Caco-2 (cell line): ENCODE measurements around the gene TANGO2. TPM values are rescaled to one million over a fixed set of nuclear protein-coding genes. Genes with fewer than 3 reads are reported as not detected.

Source experiments
- BruUV-seq: library from RNA; stranded (reverse); fragments of 400-500 nt; replicated peaks from 2 replicates; lab custom pipeline; 2021; lab: Mats Ljungman, UMichigan
- CTCF ChIA-PET: fragments of 300-600 bp; sonication (Branson Sonifier 250); formaldehyde crosslinking; loops from one replicate; lab custom pipeline; 2022; ENCODE audit warnings: antibody characterized with exemption; lab: Charles Lee
- POLR2A ChIA-PET: fragments of 300-600 bp; sonication (Branson Sonifier 250); formaldehyde crosslinking; loops from one replicate; lab custom pipeline; 2022; ENCODE audit warnings: antibody characterized with exemption; lab: Charles Lee
- DNase-seq, 2 experiments: peaks; one replicate each; pipeline versions ENCODE4 v3.0.0 to v3.0.0-alpha.2; 2020 to 2022
- H3K27me3 ChIP-seq: replicated peaks from 2 replicates; pipeline ENCODE4 v1.6.0; 2011; ENCODE audit warnings: low read length; ENCODE audit not compliant: control insufficient read depth, insufficient read depth
- H3K36me3 ChIP-seq: 2 replicates; pipeline ENCODE4 v1.5.1; 2011; ENCODE audit warnings: low read length; ENCODE audit not compliant: control insufficient read depth, insufficient read depth
- H3K4me1 ChIP-seq: fragments of 250-450 bp; sonication (Bioruptor Pico); 2 replicates; pipeline ENCODE4 v1.5.1; 2020; ENCODE audit warnings: mild to moderate bottlenecking
- H3K4me3 ChIP-seq: 2 replicates; pipeline ENCODE4 v1.5.1; 2011; ENCODE audit warnings: low read depth, mild to moderate bottlenecking, control low read depth, low read length
- H3K9me3 ChIP-seq: fragments of 250-450 bp; sonication (Bioruptor Pico); 2 replicates; pipeline ENCODE4 v1.5.1; 2020; ENCODE audit warnings: mild to moderate bottlenecking, moderate library complexity
- H3K27ac Mint-ChIP-seq: one replicate; pipeline ENCODE4 v1.8.0; 2022; ENCODE audit warnings: mixed read lengths; ENCODE audit not compliant: unreplicated experiment
- H3K27me3 Mint-ChIP-seq: one replicate; pipeline ENCODE4 v1.8.0; 2022; ENCODE audit warnings: mixed read lengths; ENCODE audit not compliant: insufficient read depth, unreplicated experiment
- H3K36me3 Mint-ChIP-seq: one replicate; pipeline ENCODE4 v1.8.0; 2022; ENCODE audit warnings: mild to moderate bottlenecking, mixed read lengths; ENCODE audit not compliant: insufficient read depth, unreplicated experiment
- H3K4me1 Mint-ChIP-seq: one replicate; pipeline ENCODE4 v1.8.0; 2022; ENCODE audit warnings: low read depth, mixed read lengths; ENCODE audit not compliant: unreplicated experiment
- H3K4me3 Mint-ChIP-seq: one replicate; pipeline ENCODE4 v1.8.0; 2022; ENCODE audit warnings: mild to moderate bottlenecking, moderate library complexity, mixed read lengths; ENCODE audit not compliant: unreplicated experiment
- H3K9me3 Mint-ChIP-seq: one replicate; pipeline ENCODE4 v1.8.0; 2022; ENCODE audit warnings: mixed read lengths; ENCODE audit not compliant: unreplicated experiment
- CTCF ChIP-seq, 2 experiments: fragments of 200-600 bp in 1 of 2; IDR thresholded peaks; 1 replicate in 1 of 2; 2 replicates in 1 of 2; pipeline versions ENCODE4 v1.5.1 to v1.8.0; 2011 to 2022; ENCODE audit warnings: antibody characterized with exemption in 1 of 2, control low read depth in 1 of 2, inconsistent platforms in 1 of 2, low read depth in 1 of 2, low read length in 1 of 2, mild to moderate bottlenecking in 1 of 2, moderate library complexity in 1 of 2; ENCODE audit not compliant: insufficient read depth in 1 of 2, severe bottlenecking in 1 of 2, unreplicated experiment in 1 of 2
- intact Hi-C: fragments of 100-400 bp; cut with micrococcal nuclease; formaldehyde crosslinking; loops from one replicate; pipeline ENCODE4 v1.10.0; 2022; ENCODE audit not compliant: unreplicated experiment
- total RNA-seq: library from RNA; stranded (reverse); gene quantifications from 2 replicates; pipeline ENCODE4 v1.2.3, GENCODE V29; 2022

Gene TANGO2
- total RNA-seq, 1 experiment from 2014 or later: 26.6 TPM

GRCh38 chr22:20088263-20088648 is 67.3 kb downstream of the TANGO2 start:
- Mint-ChIP-seq H3K9me3 (no peaks in the 10 kb centered on the region), H3K4me3 (no peak overlapping the region), H3K27me3 (no peaks in the 10 kb centered on the region), H3K36me3 (peaks cover 93% of the 10 kb centered on the region), H3K4me1 (peaks cover 5% of the 10 kb centered on the region), H3K27ac (no peak overlapping the region)
- H3K4me1 ChIP-seq: peaks cover 2% of the 10 kb centered on the region; the same call in 1 of the 2 replicates
- BruUV-seq: no TSS peak
- no peaks in the 10 kb centered on the region for H3K9me3 ChIP-seq
- peaks cover 7% of the 10 kb centered on the region for H3K36me3 ChIP-seq
- ChIA-PET CTCF (no interaction called here), POLR2A (no interaction called here)
- no peak for TF ChIP-seq CTCF (IDR thresholded peaks at IDR 0.05; ENCODE audit: insufficient read depth in 1 of 2, low read depth in 1 of 2, low read length in 1 of 2, severe bottlenecking in 1 of 2, unreplicated experiment in 1 of 2)
- no peak overlapping the region for H3K4me3 ChIP-seq
- no peak for DNase-seq
- no peaks in the 10 kb centered on the region for H3K27me3 ChIP-seq
- intact Hi-C loops: no loop called here

GRCh38 chr22:20089226-20089976 is 68.5 kb downstream of the TANGO2 start:
- TF ChIP-seq CTCF (IDR thresholded peaks at IDR 0.05; ENCODE audit: insufficient read depth in 1 of 2, low read depth in 1 of 2, low read length in 1 of 2, severe bottlenecking in 1 of 2, unreplicated experiment in 1 of 2): no peak
- no TSS peak for BruUV-seq
- H3K27ac Mint-ChIP-seq: no peak overlapping the region
- Histone ChIP-seq H3K4me3 (no peak overlapping the region), H3K36me3 (peaks cover 10% of the 10 kb centered on the region), H3K27me3 (no peaks in the 10 kb centered on the region), H3K4me1 (no peaks in the 10 kb centered on the region; the same call in 1 of the 2 replicates), H3K9me3 (no peaks in the 10 kb centered on the region)
- DNase-seq: no peak
- H3K4me3 Mint-ChIP-seq: no peak overlapping the region
- ChIA-PET CTCF (no interaction called here), POLR2A (no interaction called here)
- H3K4me1 Mint-ChIP-seq: no peaks in the 10 kb centered on the region
- H3K27me3 Mint-ChIP-seq: no peaks in the 10 kb centered on the region
- intact Hi-C loops: no loop called here
- peaks cover 99% of the 10 kb centered on the region for H3K36me3 Mint-ChIP-seq
- H3K9me3 Mint-ChIP-seq: no peaks in the 10 kb centered on the region

GRCh38 chr22:20089977-20090729 is 69.2 kb downstream of the TANGO2 start:
- Mint-ChIP-seq H3K9me3 (no peaks in the 10 kb centered on the region), H3K27ac (no peak overlapping the region), H3K4me1 (no peaks in the 10 kb centered on the region), H3K27me3 (no peaks in the 10 kb centered on the region), H3K4me3 (no peak overlapping the region), H3K36me3 (peaks cover 100% of the 10 kb centered on the region)
- BruUV-seq: no TSS peak
- no peak for DNase-seq
- POLR2A ChIA-PET: no interaction called here
- H3K4me1 ChIP-seq: no peaks in the 10 kb centered on the region; the same call in 1 of the 2 replicates
- TF ChIP-seq CTCF (IDR thresholded peaks at IDR 0.05; ENCODE audit: insufficient read depth in 1 of 2, low read depth in 1 of 2, low read length in 1 of 2, severe bottlenecking in 1 of 2, unreplicated experiment in 1 of 2): no peak
- CTCF ChIA-PET: interaction anchor here (0.6 kb wide), 1 partner anchor 222 kb away, joined by 6 read pairs; no protein-coding TSS in a partner anchor
- intact Hi-C loops: no loop called here
- H3K9me3 ChIP-seq: no peaks in the 10 kb centered on the region
- H3K27me3 ChIP-seq: no peaks in the 10 kb centered on the region
- peaks cover 10% of the 10 kb centered on the region for H3K36me3 ChIP-seq
- H3K4me3 ChIP-seq: no peak overlapping the region
